WTC11 (cell line): Measurements from ENCODE around the gene PITPNC1. TPM values are rescaled to one million over a fixed set of nuclear protein-coding genes. Genes with fewer than 3 reads are reported as not detected.

Experiments used
- ATF1 ChIP-seq: sonication (generic); formaldehyde crosslinking; IDR thresholded peaks from 2 replicates; pipeline ENCODE4 v1.8.1; 2023; ENCODE audit warnings: mild to moderate bottlenecking, moderate library complexity, missing genetic modification reagents
- FOXJ3 ChIP-seq: sonication (generic); formaldehyde crosslinking; IDR thresholded peaks from 2 replicates; pipeline ENCODE4 v1.9.0; 2021; ENCODE audit warnings: missing genetic modification reagents, mild to moderate bottlenecking, borderline replicate concordance
- GTF2I ChIP-seq: fragments of 250-450 bp; sonication (Bioruptor Pico); conservative IDR thresholded peaks from 2 replicates; pipeline ENCODE4 v1.4.0; 2021; ENCODE audit warnings: mild to moderate bottlenecking
- HMGA2 ChIP-seq: fragments of 250-450 bp; sonication (Bioruptor Pico); IDR thresholded peaks from 2 replicates; pipeline ENCODE4 v1.4.0; 2021; ENCODE audit warnings: mild to moderate bottlenecking, moderate library complexity
- JUN ChIP-seq: sonication (generic); formaldehyde crosslinking; IDR thresholded peaks from 2 replicates; pipeline ENCODE4 v1.8.0; 2023; ENCODE audit warnings: mild to moderate bottlenecking, missing genetic modification reagents
- NR2C2 ChIP-seq: sonication (generic); formaldehyde crosslinking; IDR thresholded peaks from 2 replicates; pipeline ENCODE4 v1.8.0; 2022; ENCODE audit warnings: mild to moderate bottlenecking, missing genetic modification reagents
- NR3C1 ChIP-seq: sonication (generic); formaldehyde crosslinking; conservative IDR thresholded peaks from 2 replicates; pipeline ENCODE4 v1.8.1; 2023; ENCODE audit warnings: low read depth, mild to moderate bottlenecking, missing genetic modification reagents
- RORB ChIP-seq: fragments of 250-450 bp; sonication (Bioruptor Pico); IDR thresholded peaks from 2 replicates; pipeline ENCODE4 v1.9.0; 2021; ENCODE audit warnings: mild to moderate bottlenecking
- SMAD3 ChIP-seq: sonication (generic); formaldehyde crosslinking; IDR thresholded peaks from 2 replicates; pipeline ENCODE4 v1.8.0; 2022; ENCODE audit warnings: missing genetic modification reagents, mild to moderate bottlenecking, borderline replicate concordance
- SOX15 ChIP-seq: fragments of 250-450 bp; sonication (Bioruptor Pico); IDR thresholded peaks from 2 replicates; pipeline ENCODE4 v1.9.0; 2021; ENCODE audit warnings: mild to moderate bottlenecking
- SP1 ChIP-seq: sonication (generic); formaldehyde crosslinking; conservative IDR thresholded peaks from 2 replicates; pipeline ENCODE4 v1.8.1; 2022; ENCODE audit warnings: missing genetic modification reagents
- TCF7 ChIP-seq: sonication (generic); formaldehyde crosslinking; IDR thresholded peaks from 2 replicates; pipeline ENCODE4 v1.8.0; 2022; ENCODE audit warnings: mild to moderate bottlenecking, low read depth, missing genetic modification reagents, moderate library complexity
- TP53 ChIP-seq: sonication (generic); formaldehyde crosslinking; IDR thresholded peaks from 2 replicates; pipeline ENCODE4 v1.8.1; 2023; ENCODE audit warnings: mild to moderate bottlenecking, missing genetic modification reagents
- ZNF219 ChIP-seq: sonication (generic); formaldehyde crosslinking; IDR thresholded peaks from 2 replicates; pipeline ENCODE4 v1.8.0; 2023; ENCODE audit warnings: missing genetic modification reagents, mild to moderate bottlenecking, borderline replicate concordance
- ZNF232 ChIP-seq: sonication (generic); formaldehyde crosslinking; IDR thresholded peaks from 2 replicates; pipeline ENCODE4 v1.8.0; 2022; ENCODE audit warnings: mild to moderate bottlenecking, missing genetic modification reagents
- ZNF317 ChIP-seq: sonication (generic); formaldehyde crosslinking; IDR thresholded peaks from 2 replicates; pipeline ENCODE4 v1.8.1; 2023; ENCODE audit warnings: low read depth, mild to moderate bottlenecking, moderate library complexity, missing genetic modification reagents, borderline replicate concordance
- ZNF423 ChIP-seq: fragments of 250-450 bp; sonication (Bioruptor Pico); IDR thresholded peaks from 2 replicates; pipeline ENCODE4 v2.1.2; 2022; ENCODE audit warnings: mild to moderate bottlenecking, moderate library complexity
- ZNF671 ChIP-seq: fragments of 250-450 bp; sonication (Bioruptor Pico); IDR thresholded peaks from 2 replicates; pipeline ENCODE4 v1.8.0; 2021; ENCODE audit warnings: mild to moderate bottlenecking
- total RNA-seq: library from RNA; stranded (reverse); gene quantifications from 3 replicates; pipeline ENCODE4 v1.2.3, GENCODE V29; 2021
- TF ChIP-seq, protein P1 (sequence below): sonication (generic); formaldehyde crosslinking; IDR thresholded peaks from 2 replicates; pipeline ENCODE4 v1.8.0; 2022; ENCODE audit warnings: mild to moderate bottlenecking, missing genetic modification reagents
- TF ChIP-seq, protein P2 (sequence below): fragments of 250-450 bp; sonication (Bioruptor Pico); IDR thresholded peaks from 2 replicates; pipeline ENCODE4 v1.9.0; 2021; ENCODE audit warnings: moderate library complexity, mild to moderate bottlenecking, inconsistent platforms, borderline replicate concordance
- TF ChIP-seq, protein P3 (sequence below): sonication (generic); formaldehyde crosslinking; IDR thresholded peaks from 2 replicates; pipeline ENCODE4 v1.8.1; 2022; ENCODE audit warnings: low read depth, mild to moderate bottlenecking, moderate library complexity, missing genetic modification reagents, borderline replicate concordance
- TF ChIP-seq, protein P4 (sequence below): sonication (generic); formaldehyde crosslinking; IDR thresholded peaks from 2 replicates; pipeline ENCODE4 v1.8.1; 2023; ENCODE audit warnings: mild to moderate bottlenecking, missing genetic modification reagents
- TF ChIP-seq, protein P5 (sequence below): fragments of 250-450 bp; sonication (Bioruptor Pico); IDR thresholded peaks from 2 replicates; pipeline ENCODE4 v2.1.2; 2022; ENCODE audit warnings: mild to moderate bottlenecking, moderate library complexity
- TF ChIP-seq, protein P6 (sequence below): sonication (generic); formaldehyde crosslinking; IDR thresholded peaks from 2 replicates; pipeline ENCODE4 v1.8.0; 2022; ENCODE audit warnings: mild to moderate bottlenecking, missing genetic modification reagents
- TF ChIP-seq, protein P7 (sequence below): sonication (generic); formaldehyde crosslinking; IDR thresholded peaks from 2 replicates; pipeline ENCODE4 v1.8.0; 2022; ENCODE audit warnings: mild to moderate bottlenecking, missing genetic modification reagents
- TF ChIP-seq, protein P8 (sequence below): sonication (generic); formaldehyde crosslinking; IDR thresholded peaks from 2 replicates; pipeline ENCODE4 v1.8.1; 2022; ENCODE audit warnings: mild to moderate bottlenecking, missing genetic modification reagents, moderate library complexity, borderline replicate concordance
- TF ChIP-seq, protein P9 (sequence below): sonication (generic); formaldehyde crosslinking; IDR thresholded peaks from 2 replicates; pipeline ENCODE4 v1.8.1; 2022; ENCODE audit warnings: mild to moderate bottlenecking, moderate library complexity, missing genetic modification reagents
- TF ChIP-seq, protein P10 (sequence below): sonication (generic); formaldehyde crosslinking; IDR thresholded peaks from 2 replicates; pipeline ENCODE4 v1.8.0; 2022; ENCODE audit warnings: mild to moderate bottlenecking, missing genetic modification reagents

The PITPNC1 gene
- total RNA-seq, 1 experiment from 2014 or later, result 39.8 TPM

DNA sequence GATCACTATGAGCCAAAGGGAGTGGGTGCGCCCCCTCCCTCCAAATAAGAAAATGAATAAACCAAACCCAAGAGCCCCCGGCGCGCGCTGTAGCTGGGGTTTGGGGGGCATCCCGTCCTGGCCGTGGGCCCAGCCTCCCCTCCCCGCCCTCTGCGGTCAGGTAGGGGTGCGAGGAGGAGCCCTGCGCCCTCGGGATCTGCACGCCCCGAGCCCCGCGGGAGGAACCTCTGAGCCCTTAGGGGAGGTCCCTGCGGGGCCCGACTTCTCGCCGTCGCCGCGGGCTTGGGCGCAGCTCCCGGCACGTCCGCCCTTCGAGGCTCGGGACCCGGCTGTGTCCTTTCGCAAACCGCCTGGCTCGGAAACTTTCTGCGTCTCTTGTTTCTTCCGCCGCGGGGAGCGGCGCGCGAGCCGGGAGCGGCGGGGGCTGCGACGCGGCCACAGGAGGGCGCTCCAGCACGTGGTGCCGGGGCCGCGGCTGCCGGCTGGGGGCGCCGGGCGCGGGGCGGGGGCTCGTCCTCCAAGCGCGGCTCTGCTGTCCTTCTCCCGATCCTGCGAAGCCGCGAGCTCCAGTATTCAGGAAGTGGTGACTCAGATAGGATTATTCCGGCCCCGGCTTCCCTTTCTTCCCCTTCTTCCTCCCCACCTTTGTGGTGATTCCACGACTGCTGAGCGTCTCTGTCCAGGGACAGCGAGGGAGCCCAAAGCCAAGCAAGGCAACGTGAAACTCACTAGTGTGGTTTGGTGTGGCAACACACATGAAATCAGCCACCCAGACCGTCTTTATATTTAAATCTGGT lies 1.6 kb downstream of the PITPNC1 start (continued):
- TF ChIP-seq, protein P1, sequence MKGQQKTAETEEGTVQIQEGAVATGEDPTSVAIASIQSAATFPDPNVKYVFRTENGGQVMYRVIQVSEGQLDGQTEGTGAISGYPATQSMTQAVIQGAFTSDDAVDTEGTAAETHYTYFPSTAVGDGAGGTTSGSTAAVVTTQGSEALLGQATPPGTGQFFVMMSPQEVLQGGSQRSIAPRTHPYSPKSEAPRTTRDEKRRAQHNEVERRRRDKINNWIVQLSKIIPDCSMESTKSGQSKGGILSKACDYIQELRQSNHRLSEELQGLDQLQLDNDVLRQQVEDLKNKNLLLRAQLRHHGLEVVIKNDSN (CRISPR knock-in tag), result no peak
- TF ChIP-seq ZNF671 (CRISPR knock-in tag) (no peak), ZNF423 (no peak), ZNF317 (CRISPR knock-in tag) (peak; percentile 54; the same call in 1 of the 2 replicates), SMAD3 (CRISPR knock-in tag) (no peak), SP1 (CRISPR knock-in tag) (peak; percentile 69), ATF1 (CRISPR knock-in tag) (0 out of 2 replicates have a peak, but pooled peaks have one; percentile 37), FOXJ3 (CRISPR knock-in tag) (no peak), NR3C1 (CRISPR knock-in tag) (0 out of 2 replicates have a peak, but pooled peaks have one; percentile 27), GTF2I (CRISPR knock-in tag) (no peak), ZNF219 (CRISPR knock-in tag) (no peak), TP53 (CRISPR knock-in tag) (no peak; the same call in 1 of the 2 replicates), HMGA2 (no peak), NR2C2 (CRISPR knock-in tag) (no peak), TCF7 (CRISPR knock-in tag) (no peak), RORB (CRISPR knock-in tag) (no peak), ZNF232 (CRISPR knock-in tag) (no peak), SOX15 (CRISPR knock-in tag) (no peak), JUN (CRISPR knock-in tag) (0 out of 2 replicates have a peak, but pooled peaks have one; percentile 21)
- TF ChIP-seq, protein P2, sequence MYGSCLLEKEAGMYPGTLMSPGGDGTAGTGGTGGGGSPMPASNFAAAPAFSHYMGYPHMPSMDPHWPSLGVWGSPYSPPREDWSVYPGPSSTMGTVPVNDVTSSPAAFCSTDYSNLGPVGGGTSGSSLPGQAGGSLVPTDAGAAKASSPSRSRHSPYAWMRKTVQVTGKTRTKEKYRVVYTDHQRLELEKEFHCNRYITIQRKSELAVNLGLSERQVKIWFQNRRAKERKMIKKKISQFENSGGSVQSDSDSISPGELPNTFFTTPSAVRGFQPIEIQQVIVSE (CRISPR knock-in tag), result no peak
- TF ChIP-seq, protein P3, sequence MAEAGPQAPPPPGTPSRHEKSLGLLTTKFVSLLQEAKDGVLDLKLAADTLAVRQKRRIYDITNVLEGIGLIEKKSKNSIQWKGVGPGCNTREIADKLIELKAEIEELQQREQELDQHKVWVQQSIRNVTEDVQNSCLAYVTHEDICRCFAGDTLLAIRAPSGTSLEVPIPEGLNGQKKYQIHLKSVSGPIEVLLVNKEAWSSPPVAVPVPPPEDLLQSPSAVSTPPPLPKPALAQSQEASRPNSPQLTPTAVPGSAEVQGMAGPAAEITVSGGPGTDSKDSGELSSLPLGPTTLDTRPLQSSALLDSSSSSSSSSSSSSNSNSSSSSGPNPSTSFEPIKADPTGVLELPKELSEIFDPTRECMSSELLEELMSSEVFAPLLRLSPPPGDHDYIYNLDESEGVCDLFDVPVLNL (CRISPR knock-in tag), result no peak
- TF ChIP-seq, protein P4, sequence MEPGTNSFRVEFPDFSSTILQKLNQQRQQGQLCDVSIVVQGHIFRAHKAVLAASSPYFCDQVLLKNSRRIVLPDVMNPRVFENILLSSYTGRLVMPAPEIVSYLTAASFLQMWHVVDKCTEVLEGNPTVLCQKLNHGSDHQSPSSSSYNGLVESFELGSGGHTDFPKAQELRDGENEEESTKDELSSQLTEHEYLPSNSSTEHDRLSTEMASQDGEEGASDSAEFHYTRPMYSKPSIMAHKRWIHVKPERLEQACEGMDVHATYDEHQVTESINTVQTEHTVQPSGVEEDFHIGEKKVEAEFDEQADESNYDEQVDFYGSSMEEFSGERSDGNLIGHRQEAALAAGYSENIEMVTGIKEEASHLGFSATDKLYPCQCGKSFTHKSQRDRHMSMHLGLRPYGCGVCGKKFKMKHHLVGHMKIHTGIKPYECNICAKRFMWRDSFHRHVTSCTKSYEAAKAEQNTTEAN, result no peak
- TF ChIP-seq, protein P5, sequence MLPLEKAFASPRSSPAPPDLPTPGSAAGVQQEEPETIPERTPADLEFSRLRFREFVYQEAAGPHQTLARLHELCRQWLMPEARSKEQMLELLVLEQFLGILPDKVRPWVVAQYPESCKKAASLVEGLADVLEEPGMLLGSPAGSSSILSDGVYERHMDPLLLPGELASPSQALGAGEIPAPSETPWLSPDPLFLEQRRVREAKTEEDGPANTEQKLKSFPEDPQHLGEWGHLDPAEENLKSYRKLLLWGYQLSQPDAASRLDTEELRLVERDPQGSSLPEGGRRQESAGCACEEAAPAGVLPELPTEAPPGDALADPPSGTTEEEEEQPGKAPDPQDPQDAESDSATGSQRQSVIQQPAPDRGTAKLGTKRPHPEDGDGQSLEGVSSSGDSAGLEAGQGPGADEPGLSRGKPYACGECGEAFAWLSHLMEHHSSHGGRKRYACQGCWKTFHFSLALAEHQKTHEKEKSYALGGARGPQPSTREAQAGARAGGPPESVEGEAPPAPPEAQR (CRISPR knock-in tag), result no peak
- TF ChIP-seq, protein P6, sequence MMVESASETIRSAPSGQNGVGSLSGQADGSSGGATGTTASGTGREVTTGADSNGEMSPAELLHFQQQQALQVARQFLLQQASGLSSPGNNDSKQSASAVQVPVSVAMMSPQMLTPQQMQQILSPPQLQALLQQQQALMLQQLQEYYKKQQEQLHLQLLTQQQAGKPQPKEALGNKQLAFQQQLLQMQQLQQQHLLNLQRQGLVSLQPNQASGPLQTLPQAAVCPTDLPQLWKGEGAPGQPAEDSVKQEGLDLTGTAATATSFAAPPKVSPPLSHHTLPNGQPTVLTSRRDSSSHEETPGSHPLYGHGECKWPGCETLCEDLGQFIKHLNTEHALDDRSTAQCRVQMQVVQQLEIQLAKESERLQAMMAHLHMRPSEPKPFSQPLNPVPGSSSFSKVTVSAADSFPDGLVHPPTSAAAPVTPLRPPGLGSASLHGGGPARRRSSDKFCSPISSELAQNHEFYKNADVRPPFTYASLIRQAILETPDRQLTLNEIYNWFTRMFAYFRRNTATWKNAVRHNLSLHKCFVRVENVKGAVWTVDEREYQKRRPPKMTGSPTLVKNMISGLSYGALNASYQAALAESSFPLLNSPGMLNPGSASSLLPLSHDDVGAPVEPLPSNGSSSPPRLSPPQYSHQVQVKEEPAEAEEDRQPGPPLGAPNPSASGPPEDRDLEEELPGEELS, result peak; percentile 73; the same call in 1 of the 2 replicates
- TF ChIP-seq, protein P7, sequence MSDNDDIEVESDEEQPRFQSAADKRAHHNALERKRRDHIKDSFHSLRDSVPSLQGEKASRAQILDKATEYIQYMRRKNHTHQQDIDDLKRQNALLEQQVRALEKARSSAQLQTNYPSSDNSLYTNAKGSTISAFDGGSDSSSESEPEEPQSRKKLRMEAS, result no peak; the same call in 1 of the 2 replicates
- TF ChIP-seq, protein P8, sequence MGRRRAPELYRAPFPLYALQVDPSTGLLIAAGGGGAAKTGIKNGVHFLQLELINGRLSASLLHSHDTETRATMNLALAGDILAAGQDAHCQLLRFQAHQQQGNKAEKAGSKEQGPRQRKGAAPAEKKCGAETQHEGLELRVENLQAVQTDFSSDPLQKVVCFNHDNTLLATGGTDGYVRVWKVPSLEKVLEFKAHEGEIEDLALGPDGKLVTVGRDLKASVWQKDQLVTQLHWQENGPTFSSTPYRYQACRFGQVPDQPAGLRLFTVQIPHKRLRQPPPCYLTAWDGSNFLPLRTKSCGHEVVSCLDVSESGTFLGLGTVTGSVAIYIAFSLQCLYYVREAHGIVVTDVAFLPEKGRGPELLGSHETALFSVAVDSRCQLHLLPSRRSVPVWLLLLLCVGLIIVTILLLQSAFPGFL, result no peak
- TF ChIP-seq, protein P9, sequence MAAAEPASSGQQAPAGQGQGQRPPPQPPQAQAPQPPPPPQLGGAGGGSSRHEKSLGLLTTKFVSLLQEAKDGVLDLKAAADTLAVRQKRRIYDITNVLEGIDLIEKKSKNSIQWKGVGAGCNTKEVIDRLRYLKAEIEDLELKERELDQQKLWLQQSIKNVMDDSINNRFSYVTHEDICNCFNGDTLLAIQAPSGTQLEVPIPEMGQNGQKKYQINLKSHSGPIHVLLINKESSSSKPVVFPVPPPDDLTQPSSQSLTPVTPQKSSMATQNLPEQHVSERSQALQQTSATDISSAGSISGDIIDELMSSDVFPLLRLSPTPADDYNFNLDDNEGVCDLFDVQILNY (CRISPR knock-in tag), result peak; percentile 67; the same call in 1 of the 2 replicates
- TF ChIP-seq, protein P10, sequence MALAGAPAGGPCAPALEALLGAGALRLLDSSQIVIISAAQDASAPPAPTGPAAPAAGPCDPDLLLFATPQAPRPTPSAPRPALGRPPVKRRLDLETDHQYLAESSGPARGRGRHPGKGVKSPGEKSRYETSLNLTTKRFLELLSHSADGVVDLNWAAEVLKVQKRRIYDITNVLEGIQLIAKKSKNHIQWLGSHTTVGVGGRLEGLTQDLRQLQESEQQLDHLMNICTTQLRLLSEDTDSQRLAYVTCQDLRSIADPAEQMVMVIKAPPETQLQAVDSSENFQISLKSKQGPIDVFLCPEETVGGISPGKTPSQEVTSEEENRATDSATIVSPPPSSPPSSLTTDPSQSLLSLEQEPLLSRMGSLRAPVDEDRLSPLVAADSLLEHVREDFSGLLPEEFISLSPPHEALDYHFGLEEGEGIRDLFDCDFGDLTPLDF, result no peak
